GM12875 (cell line): ENCODE results near the gene GNG10.
"Not testable (repeated sequence)": the region's sequence is repeated elsewhere in the genome, so short reads cannot be mapped to it uniquely, and the experiment has no call there.

Experiments
- H3K4me3 ChIP-seq: one replicate; pipeline ENCODE4 v1.5.1; 2011; ENCODE audit warnings: low read depth, low read length, control low read depth
- TF ChIP-seq, protein P1 (sequence below): IDR thresholded peaks from 2 replicates; pipeline ENCODE4 v1.5.1; 2011; ENCODE audit warnings: low read depth, mild to moderate bottlenecking, control low read depth, inconsistent platforms, low read length, moderate library complexity, borderline replicate concordance; ENCODE audit not compliant: insufficient read depth

Gene GNG10

GRCh38 chr9:111663301-111663823, 2.0 kb downstream of the GNG10 start:
- H3K4me3 ChIP-seq, result no peak overlapping the region
- TF ChIP-seq, protein P1, sequence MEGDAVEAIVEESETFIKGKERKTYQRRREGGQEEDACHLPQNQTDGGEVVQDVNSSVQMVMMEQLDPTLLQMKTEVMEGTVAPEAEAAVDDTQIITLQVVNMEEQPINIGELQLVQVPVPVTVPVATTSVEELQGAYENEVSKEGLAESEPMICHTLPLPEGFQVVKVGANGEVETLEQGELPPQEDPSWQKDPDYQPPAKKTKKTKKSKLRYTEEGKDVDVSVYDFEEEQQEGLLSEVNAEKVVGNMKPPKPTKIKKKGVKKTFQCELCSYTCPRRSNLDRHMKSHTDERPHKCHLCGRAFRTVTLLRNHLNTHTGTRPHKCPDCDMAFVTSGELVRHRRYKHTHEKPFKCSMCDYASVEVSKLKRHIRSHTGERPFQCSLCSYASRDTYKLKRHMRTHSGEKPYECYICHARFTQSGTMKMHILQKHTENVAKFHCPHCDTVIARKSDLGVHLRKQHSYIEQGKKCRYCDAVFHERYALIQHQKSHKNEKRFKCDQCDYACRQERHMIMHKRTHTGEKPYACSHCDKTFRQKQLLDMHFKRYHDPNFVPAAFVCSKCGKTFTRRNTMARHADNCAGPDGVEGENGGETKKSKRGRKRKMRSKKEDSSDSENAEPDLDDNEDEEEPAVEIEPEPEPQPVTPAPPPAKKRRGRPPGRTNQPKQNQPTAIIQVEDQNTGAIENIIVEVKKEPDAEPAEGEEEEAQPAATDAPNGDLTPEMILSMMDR, result no peak

DNA sequence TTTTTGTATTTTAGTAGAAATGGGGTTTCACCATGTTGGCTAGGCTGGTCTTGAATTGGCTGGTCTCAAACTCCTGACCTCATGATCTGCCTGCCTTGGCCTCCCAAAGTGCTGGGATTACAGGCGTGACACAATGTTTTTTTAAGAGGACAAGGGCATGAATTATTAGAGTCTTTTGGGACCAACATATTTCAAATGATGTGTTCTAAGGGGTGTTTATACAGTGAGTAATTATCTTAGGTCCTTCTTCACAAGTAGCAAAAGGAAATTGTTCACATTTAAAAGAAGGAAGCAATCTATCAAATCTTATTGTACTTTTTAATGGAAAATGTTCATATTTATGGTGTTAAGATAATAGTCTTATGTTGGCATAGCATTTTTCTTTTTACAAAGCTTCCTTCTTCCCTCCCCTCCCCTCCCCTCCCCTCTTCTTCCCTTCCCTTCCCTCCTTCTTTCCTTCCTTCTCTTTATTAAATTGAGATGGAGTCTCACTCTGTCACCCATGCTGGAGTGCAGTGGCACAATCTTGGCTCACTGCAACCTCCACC, 6.7 kb downstream of the GNG10 start:
- H3K4me3 ChIP-seq, result no peak overlapping the region
- TF ChIP-seq, protein P1, result no peak

- not testable (repeated sequence) for H3K4me3 ChIP-seq
Observed at GRCh38 chr9:111668601-111669000, 7.2 kb downstream of the GNG10 start.

DNA sequence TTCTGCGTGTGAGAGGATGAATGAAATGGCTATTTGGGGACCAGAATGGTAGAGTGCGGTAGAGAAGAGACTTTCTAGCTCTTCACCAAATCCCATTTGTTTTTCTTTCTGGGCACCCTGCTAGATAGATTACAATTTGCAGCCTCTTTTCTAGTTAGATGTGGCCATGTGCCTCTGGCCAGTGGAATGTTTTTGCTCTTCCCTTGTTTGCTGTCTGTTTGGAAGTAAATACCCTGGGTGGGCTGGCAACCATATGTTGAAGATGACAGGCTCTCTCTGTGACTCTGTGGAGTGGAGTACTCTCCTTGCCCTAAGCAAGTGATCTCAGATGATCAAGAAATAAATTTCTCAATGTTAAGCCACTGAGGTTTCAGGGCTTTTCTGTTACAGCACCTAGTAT, 12.9 kb downstream of the GNG10 start:
- TF ChIP-seq, protein P1, result no peak
- H3K4me3 ChIP-seq, result no peak overlapping the region

DNA sequence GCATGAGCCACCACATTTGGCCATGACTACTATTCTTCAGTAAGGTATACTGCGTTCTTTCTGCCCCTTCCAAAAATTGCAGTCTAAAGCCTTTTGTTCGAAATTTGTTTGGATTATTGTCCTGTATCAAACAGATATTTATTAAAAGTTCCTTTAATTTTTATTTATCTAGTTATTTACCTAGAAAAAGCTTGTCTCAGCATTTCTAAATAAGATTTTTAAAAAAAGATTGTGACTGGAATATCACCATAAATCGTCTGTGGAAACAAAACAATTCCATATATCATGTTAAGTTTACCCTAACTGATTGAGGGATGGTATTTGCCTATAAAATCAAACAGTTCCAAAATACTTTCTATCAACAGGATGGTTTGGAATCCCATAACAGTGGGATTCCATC, 14.7 kb downstream of the GNG10 start:
- TF ChIP-seq, protein P1, result no peak
- H3K4me3 ChIP-seq, result no peak overlapping the region

DNA sequence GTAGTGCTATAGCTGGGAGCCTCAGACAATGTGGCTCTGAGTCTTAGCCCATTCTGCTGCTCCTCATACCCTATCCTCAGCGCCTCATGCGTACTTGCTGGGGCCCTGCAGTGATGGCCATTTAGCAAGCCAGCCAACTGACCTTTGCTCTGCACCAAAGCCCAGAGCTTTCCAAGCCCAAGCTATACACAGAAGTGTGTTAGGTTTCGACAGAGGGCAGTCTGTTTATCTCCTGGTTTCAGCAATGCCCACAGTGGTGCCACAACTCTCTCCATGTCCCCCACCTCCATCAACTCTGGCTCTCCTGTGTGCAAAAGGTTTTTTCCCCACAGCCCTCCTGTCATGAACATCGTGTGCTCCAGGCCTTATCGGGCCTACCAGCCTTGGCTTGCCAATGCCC, 16.9 kb downstream of the GNG10 start:
- TF ChIP-seq, protein P1, result no peak
- H3K4me3 ChIP-seq, result no peak overlapping the region

- TF ChIP-seq, protein P1, result no peak
- no peak overlapping the region for H3K4me3 ChIP-seq
Observed at GRCh38 chr9:111679199-111679598, 17.8 kb downstream of the GNG10 start.
